Ascending aorta (tissue), 2 donors: ENCODE data around the gene ARAP2. TPM values are rescaled to one million over a fixed set of nuclear protein-coding genes. Genes with fewer than 3 reads are reported as not detected.

Source experiments
- DNase-seq, 2 donors: peaks; one replicate each; pipeline ENCODE4 v3.0.0-alpha.2; 2019; ENCODE audit warnings: low spot score in 2 of 2
- H3K27ac ChIP-seq, 2 donors: fragments of 200-600 bp; sonication (generic); one replicate each; pipeline ENCODE4 v1.5.1; 2016 to 2017; ENCODE audit warnings: mild to moderate bottlenecking in 1 of 2
- H3K27me3 ChIP-seq: fragments of 200-600 bp; sonication (generic); one replicate; pipeline ENCODE4 v1.5.1; 2017
- H3K36me3 ChIP-seq, 2 donors: fragments of 200-600 bp; sonication (generic); one replicate each; pipeline ENCODE4 v1.5.1; 2016
- H3K4me1 ChIP-seq, 2 donors: fragments of 200-600 bp; sonication (generic); one replicate each; pipeline ENCODE4 v1.5.1; 2016 to 2017; ENCODE audit warnings: mild to moderate bottlenecking in 1 of 2
- H3K4me3 ChIP-seq, 2 donors: fragments of 200-600 bp; sonication (generic); one replicate each; pipeline ENCODE4 v1.5.1; 2016 to 2017; ENCODE audit warnings: mild to moderate bottlenecking in 1 of 2
- H3K9me3 ChIP-seq, 2 donors: fragments of 200-600 bp; sonication (generic); one replicate each; pipeline ENCODE4 v1.5.1; 2016
- intact Hi-C: fragments of 100-400 bp; cut with DNase I; formaldehyde crosslinking; loops from one replicate; pipeline ENCODE4 v1.15.1; 2023
- total RNA-seq: library from RNA; depleted of rRNA; stranded (reverse); fragments of >200 nt; gene quantifications from one replicate; pipeline ENCODE4 v1.1.0, GENCODE V29; 2016
- TF ChIP-seq, protein P1 (sequence below), 3 experiments: fragments of 200-600 bp in 2 of 3; fragments of 450-650 bp in 1 of 3; sonication (generic) in 2 of 3; IDR thresholded peaks; one replicate each; pipeline ENCODE4 v1.5.1; 2016 to 2019; ENCODE audit warnings: antibody characterized with exemption in 3 of 3, mild to moderate bottlenecking in 1 of 3, moderate library complexity in 1 of 3

Gene ARAP2
- total RNA-seq, 1 donor from 2014 or later, result 12.2 TPM

- no peaks in the 10 kb centered on the region for H3K9me3 ChIP-seq
- H3K27ac ChIP-seq, result no peak overlapping the region
- H3K36me3 ChIP-seq, result no peaks in the 10 kb centered on the region
- TF ChIP-seq, protein P1, sequence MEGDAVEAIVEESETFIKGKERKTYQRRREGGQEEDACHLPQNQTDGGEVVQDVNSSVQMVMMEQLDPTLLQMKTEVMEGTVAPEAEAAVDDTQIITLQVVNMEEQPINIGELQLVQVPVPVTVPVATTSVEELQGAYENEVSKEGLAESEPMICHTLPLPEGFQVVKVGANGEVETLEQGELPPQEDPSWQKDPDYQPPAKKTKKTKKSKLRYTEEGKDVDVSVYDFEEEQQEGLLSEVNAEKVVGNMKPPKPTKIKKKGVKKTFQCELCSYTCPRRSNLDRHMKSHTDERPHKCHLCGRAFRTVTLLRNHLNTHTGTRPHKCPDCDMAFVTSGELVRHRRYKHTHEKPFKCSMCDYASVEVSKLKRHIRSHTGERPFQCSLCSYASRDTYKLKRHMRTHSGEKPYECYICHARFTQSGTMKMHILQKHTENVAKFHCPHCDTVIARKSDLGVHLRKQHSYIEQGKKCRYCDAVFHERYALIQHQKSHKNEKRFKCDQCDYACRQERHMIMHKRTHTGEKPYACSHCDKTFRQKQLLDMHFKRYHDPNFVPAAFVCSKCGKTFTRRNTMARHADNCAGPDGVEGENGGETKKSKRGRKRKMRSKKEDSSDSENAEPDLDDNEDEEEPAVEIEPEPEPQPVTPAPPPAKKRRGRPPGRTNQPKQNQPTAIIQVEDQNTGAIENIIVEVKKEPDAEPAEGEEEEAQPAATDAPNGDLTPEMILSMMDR (IDR thresholded peaks at IDR 0.05), result no peak
- H3K4me3 ChIP-seq, result no peak overlapping the region
- DNase-seq, result no peak
- H3K4me1 ChIP-seq, result no peaks in the 10 kb centered on the region
- intact Hi-C loops, result no loop called here
- H3K27me3 ChIP-seq, result no peaks in the 10 kb centered on the region
Observed at GRCh38 chr4:36054694-36055422, 189.5 kb downstream of the ARAP2 start.

DNA sequence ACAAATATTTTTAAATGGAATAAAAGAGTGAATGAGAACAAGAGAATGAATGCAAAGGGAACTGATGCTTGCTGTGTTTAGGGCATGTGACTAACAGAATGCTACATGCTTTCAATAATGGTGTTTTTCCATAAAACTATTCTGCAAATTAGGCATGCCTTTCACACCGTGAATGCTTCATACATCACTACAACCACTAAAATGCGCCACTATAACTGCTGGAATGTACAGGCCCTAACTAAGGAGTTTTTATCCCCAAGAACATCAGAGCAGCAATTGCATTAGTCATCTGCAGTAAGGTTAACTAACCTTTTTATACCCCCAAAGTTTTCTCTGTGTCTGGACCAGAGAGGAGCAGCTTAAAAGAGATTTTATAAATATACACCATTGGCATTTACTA is 190.4 kb downstream of the ARAP2 start:
- H3K9me3 ChIP-seq, result no peaks in the 10 kb centered on the region
- intact Hi-C loops, result no loop called here

DNA sequence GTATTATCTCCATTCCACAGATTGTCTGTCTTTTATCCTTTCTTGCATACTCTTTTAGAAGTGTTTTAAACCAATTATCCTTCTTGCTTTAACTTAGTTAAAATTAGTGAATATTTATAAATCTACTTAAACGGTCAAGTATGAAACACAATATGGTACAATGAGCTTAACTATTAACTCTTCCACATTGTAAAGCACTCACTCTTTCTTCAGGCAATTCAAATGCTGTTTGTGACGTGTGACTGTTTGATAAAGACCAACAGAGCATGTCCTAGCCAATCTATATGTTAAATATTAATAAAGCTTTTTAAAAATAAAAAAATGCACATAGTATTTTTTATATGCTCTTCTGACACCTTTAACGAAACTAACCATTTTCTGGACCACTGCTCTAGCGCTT is 192.7 kb downstream of the ARAP2 start:
- TF ChIP-seq, protein P1 (IDR thresholded peaks at IDR 0.05), result no peak
- H3K4me1 ChIP-seq, result no peaks in the 10 kb centered on the region
- DNase-seq, result no peak
- no peak overlapping the region for H3K4me3 ChIP-seq
- no peaks in the 10 kb centered on the region for H3K27me3 ChIP-seq
- no peaks in the 10 kb centered on the region for H3K36me3 ChIP-seq
- intact Hi-C loops, result no loop called here
- no peaks in the 10 kb centered on the region for H3K9me3 ChIP-seq
- no peak overlapping the region for H3K27ac ChIP-seq

More for the DNA sequence above, 190.4 kb downstream of the ARAP2 start:
- no peaks in the 10 kb centered on the region for H3K27me3 ChIP-seq
- no peak overlapping the region for H3K4me3 ChIP-seq
- H3K4me1 ChIP-seq, result no peaks in the 10 kb centered on the region
- no peak for DNase-seq
- TF ChIP-seq, protein P1 (IDR thresholded peaks at IDR 0.05), result no peak
- no peak overlapping the region for H3K27ac ChIP-seq
- no peaks in the 10 kb centered on the region for H3K36me3 ChIP-seq

GRCh38 chr4:36046026-36046425 is 198.3 kb downstream of the ARAP2 start:
- Histone ChIP-seq H3K27ac (no peak overlapping the region), H3K4me1 (no peaks in the 10 kb centered on the region), H3K4me3 (no peak overlapping the region), H3K27me3 (no peaks in the 10 kb centered on the region), H3K9me3 (no peaks in the 10 kb centered on the region), H3K36me3 (no peaks in the 10 kb centered on the region)
- no peak for DNase-seq
- intact Hi-C loops, result no loop called here
- TF ChIP-seq, protein P1 (IDR thresholded peaks at IDR 0.05), result no peak

- Histone ChIP-seq H3K4me3 (no peak overlapping the region), H3K27me3 (no peaks in the 10 kb centered on the region), H3K36me3 (no peaks in the 10 kb centered on the region), H3K9me3 (no peaks in the 10 kb centered on the region), H3K4me1 (no peaks in the 10 kb centered on the region), H3K27ac (no peak overlapping the region)
- intact Hi-C loops, result no loop called here
- TF ChIP-seq, protein P1 (IDR thresholded peaks at IDR 0.05), result no peak
- no peak for DNase-seq
Observed at GRCh38 chr4:36043901-36044300, 200.4 kb downstream of the ARAP2 start.
